Liver (tissue), 9 donors: ENCODE results near the gene RSPH10B. TPM values are rescaled to one million over a fixed set of nuclear protein-coding genes. Genes with fewer than 3 reads are reported as not detected.
"Not testable (repeated sequence)": the region's sequence is repeated elsewhere in the genome, so short reads cannot be mapped to it uniquely, and the experiment has no call there.

Source experiments
- DNase-seq: peaks from one replicate; pipeline ENCODE4 v3.0.0-alpha.2; 2017; ENCODE audit warnings: low spot score
- H3K27ac ChIP-seq, 2 donors: one replicate each; pipeline ENCODE4 v1.7.0; 2013; ENCODE audit warnings: inconsistent platforms in 2 of 2, low read length in 2 of 2, control low read depth in 1 of 2, low read depth in 1 of 2, mild to moderate bottlenecking in 1 of 2
- H3K27me3 ChIP-seq, 4 donors: one replicate each; pipeline versions ENCODE4 v1.6.1 to v1.7.0; 2013; ENCODE audit warnings: low read length in 3 of 4, inconsistent platforms in 1 of 4, mild to moderate bottlenecking in 1 of 4, moderate library complexity in 1 of 4; ENCODE audit not compliant: control insufficient read depth in 4 of 4, insufficient read depth in 4 of 4
- H3K36me3 ChIP-seq, 4 donors: one replicate each; pipeline versions ENCODE4 v1.6.1 to v1.7.0; 2013; ENCODE audit warnings: low read length in 3 of 4, mild to moderate bottlenecking in 3 of 4, low read depth in 1 of 4, moderate library complexity in 1 of 4; ENCODE audit not compliant: control insufficient read depth in 4 of 4, insufficient read depth in 3 of 4
- H3K4me1 ChIP-seq, 4 donors: one replicate each; pipeline versions ENCODE4 v1.6.1 to v1.7.0; 2013; ENCODE audit warnings: low read length in 3 of 4, mild to moderate bottlenecking in 3 of 4, moderate library complexity in 1 of 4; ENCODE audit not compliant: control insufficient read depth in 4 of 4, insufficient read depth in 4 of 4
- H3K4me3 ChIP-seq, 3 donors: one replicate each; pipeline versions ENCODE4 v1.6.1 to v1.7.0; 2013; ENCODE audit warnings: low read length in 3 of 3, control low read depth in 1 of 3, low read depth in 1 of 3, mild to moderate bottlenecking in 1 of 3
- H3K9ac ChIP-seq, 2 donors: one replicate each; pipeline ENCODE4 v1.7.0; 2013; ENCODE audit warnings: low read length in 2 of 2, mild to moderate bottlenecking in 2 of 2, moderate library complexity in 2 of 2, control low read depth in 1 of 2, low read depth in 1 of 2
- H3K9me3 ChIP-seq, 4 donors: one replicate each; pipeline versions ENCODE4 v1.6.1 to v1.7.0; 2013; ENCODE audit warnings: low read length in 3 of 4; ENCODE audit not compliant: control insufficient read depth in 4 of 4
- WGBS: extraction: QIAGEN DNeasy Blood & Tissue Kit; methylation state at CpG from one replicate; pipeline ENCODE4 v1.1.7; 2013; 5-methylcytosine and 5-hydroxymethylcytosine counted together
- polyA plus RNA-seq, 2 donors: library from polyadenylated mRNA; stranded (reverse) in 1 of 2; unstranded in 1 of 2; fragments of 200-250 nt in 1 of 2; fragments of >200 nt in 1 of 2; fragmentation: Nextera tagmentation in 1 of 2; extraction: Ambion mirVana in 1 of 2; gene quantifications; one replicate each; pipeline versions ENCODE4 v1.2.1 to v1.2.3, GENCODE V29; 2013 to 2015
- total RNA-seq, 2 donors: library from RNA; depleted of rRNA; stranded (reverse); fragments of >200 nt; gene quantifications; one replicate each; pipeline ENCODE4 v1.2.3, GENCODE V29; 2014
- donor health status: healthy.
- donor health status: healthy.
- donor health status: healthy.
- donor health status: healthy.
- donor health status: healthy.

The RSPH10B gene
- total and polyA plus RNA-seq, 4 donors: 0.05 to 0.33 (median 0.08) TPM

DNA sequence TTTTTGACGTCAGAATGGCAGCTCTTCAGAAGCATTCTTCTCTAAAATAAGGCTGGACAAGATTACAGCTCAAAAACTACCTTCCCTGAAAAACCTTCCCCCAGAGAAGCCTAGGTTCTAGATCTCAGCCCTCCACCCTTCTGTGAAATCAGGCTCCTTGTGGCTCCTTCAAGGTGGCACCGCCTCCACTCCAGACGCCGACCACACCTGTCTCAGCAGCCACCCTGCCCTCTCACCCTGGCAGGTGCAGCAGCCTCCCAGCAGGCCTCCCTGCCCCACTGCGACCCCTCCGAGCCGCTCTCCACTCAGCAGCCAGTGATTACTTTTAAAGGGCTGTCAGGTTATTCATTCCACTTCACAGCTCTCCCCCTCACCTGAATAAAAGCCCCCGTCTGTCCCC is 3.1 kb upstream of the RSPH10B start:
- no CpG with 5 or more reads among the region's 8 CpGs for WGBS
- H3K9me3 ChIP-seq, H3K4me3 ChIP-seq, H3K9ac ChIP-seq, H3K27me3 ChIP-seq, H3K4me1 ChIP-seq, H3K36me3 ChIP-seq, DNase-seq, H3K27ac ChIP-seq: not testable (repeated sequence)

DNA sequence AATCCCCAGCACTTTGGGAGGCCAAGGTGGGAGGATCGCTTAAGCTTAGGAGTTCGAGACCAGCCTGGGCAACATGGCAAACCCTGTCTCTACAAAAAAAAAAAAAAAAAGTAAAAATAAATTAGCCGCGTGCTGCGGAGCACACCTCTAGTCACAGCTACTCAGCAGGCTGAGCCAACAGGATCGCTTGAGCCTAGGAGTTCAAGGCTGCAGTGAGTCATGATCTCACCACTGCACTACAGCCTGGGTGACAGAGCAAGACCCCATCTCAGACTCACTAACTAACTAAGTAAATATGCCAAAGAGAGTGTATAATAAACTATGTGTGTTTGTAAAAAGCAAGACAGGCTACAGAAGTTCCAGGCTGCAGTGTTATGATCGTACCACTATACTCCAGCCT is 6.7 kb downstream of the RSPH10B start:
- not testable (repeated sequence) for H3K36me3 ChIP-seq, H3K27ac ChIP-seq, H3K9me3 ChIP-seq, H3K4me3 ChIP-seq, DNase-seq, H3K4me1 ChIP-seq, H3K27me3 ChIP-seq, H3K9ac ChIP-seq
- WGBS: 86% methylated on average over 5 of the region's 7 CpGs

DNA sequence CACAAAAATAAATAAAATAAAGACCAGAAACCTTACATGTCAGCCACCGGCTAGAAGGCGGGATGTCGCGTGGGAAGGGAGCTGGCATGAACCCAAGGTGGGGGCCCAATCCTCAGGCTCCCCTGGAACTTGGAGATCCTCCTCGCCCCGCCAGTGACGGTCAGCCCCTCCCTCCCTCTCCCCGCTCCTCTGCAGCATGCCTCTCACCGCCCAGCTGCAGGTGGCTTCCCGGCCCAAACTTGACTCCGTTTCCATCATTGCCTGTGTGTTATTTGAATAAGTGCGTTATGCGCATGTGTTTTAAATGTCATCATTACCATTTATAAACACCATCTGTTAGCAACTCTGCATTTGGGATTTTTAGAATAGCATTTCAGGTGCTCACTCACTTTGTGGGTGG is 7.3 kb downstream of the RSPH10B start:
- not testable (repeated sequence) for H3K9me3 ChIP-seq, H3K36me3 ChIP-seq, H3K4me1 ChIP-seq, H3K9ac ChIP-seq, H3K4me3 ChIP-seq, DNase-seq, H3K27ac ChIP-seq, H3K27me3 ChIP-seq
- 73% methylated on average over 5 of the region's 13 CpGs for WGBS

DNA sequence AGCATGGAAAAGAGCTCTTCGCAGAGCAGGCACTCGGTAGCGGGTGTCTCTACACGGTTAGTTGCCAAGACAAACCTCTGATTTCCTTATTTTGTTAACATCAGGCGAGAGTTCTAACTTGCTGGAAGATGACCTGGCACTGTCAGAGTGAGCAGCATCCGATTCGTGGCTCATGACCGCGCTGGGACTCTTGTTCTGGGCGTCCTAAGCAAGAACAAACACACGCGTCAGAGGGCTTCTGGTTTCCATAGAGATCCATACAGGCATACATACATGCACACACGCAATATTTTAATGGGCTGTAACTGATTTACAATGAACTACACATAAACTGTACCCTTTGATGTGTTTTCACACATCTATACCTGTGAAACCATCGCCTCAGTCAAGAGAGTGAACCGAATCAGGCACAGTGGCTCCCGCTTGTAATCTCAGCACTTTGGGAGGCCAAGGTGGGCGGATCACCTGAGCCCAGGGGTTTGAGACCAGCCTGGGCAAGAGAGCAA is 35.5 kb downstream of the RSPH10B start:
- not testable (repeated sequence) for H3K27me3 ChIP-seq, H3K4me1 ChIP-seq, H3K9me3 ChIP-seq, H3K4me3 ChIP-seq, H3K9ac ChIP-seq, H3K27ac ChIP-seq, DNase-seq, H3K36me3 ChIP-seq
- WGBS: no CpG with 5 or more reads among the region's 17 CpGs

DNA sequence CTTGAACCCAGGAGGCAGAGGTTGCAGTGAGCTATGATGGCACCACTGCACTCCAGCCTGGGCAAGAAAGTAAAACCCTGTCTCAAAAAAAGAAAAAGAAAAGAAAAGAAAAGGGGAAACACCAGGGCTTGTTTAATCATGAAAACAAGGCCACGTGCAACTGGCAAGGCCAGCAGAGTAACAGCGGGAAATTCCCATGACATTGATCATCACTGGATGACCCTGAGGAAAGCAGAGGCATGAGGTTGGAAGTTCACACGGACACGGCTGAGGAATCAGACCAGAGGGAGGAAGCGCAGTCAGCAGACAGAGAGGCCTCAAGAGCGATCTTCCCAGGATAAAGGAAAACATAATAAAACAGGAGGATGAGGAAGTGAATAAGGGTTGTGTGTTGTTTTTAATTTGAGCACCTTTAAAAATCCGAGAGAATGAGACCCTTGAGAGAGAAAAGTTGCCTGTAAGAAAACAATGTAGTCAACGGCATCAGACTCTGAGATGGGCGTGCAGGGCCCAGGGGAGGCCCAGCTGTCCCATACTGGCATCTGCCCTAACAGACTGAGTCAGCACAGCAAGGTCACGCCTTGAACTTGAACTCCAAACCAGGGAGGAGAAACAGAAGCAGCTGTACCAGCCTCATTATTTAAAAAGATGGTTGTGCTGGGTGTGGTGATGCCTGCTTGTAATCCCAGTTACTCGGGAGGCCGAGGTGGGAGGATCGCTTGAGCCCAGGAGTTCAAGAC is 38.4 kb downstream of the RSPH10B start:
- not testable (repeated sequence) for H3K27ac ChIP-seq
- whole genome bisulfite sequencing: 46% methylated on average over 7 of the region's 13 CpGs

DNA sequence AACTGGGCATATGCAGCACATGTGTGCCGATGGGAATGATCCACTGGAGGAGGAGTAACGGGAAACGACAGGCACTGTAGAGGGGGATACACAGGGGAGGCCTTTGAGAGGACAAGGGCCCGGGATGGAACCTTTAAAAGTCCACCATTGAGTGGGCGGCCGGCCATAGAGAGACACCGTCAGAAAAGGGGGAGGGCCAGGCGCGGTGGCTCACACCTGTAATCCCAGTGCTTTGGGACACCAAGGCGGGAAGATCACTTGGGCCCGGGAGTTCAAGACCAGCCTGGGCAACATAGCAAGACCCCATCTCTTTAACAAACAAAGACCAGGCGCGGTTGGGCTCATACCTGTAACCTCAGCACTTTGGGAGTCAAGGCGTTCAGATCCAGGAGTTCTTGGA is 39.2 kb downstream of the RSPH10B start:
- DNase-seq, H3K27me3 ChIP-seq, H3K9me3 ChIP-seq, H3K4me1 ChIP-seq, H3K4me3 ChIP-seq, H3K36me3 ChIP-seq, H3K9ac ChIP-seq: not testable (repeated sequence)
- peak overlapping the region in 1 of 2 donors; percentile 12 for H3K27ac ChIP-seq
- WGBS: 97% methylated on average over 14 of the region's 14 CpGs

More for the DNA sequence above, 38.4 kb downstream of the RSPH10B start:
- H3K4me1 ChIP-seq, H3K9ac ChIP-seq, H3K9me3 ChIP-seq, DNase-seq, H3K36me3 ChIP-seq, H3K4me3 ChIP-seq, H3K27me3 ChIP-seq: not testable (repeated sequence)

DNA sequence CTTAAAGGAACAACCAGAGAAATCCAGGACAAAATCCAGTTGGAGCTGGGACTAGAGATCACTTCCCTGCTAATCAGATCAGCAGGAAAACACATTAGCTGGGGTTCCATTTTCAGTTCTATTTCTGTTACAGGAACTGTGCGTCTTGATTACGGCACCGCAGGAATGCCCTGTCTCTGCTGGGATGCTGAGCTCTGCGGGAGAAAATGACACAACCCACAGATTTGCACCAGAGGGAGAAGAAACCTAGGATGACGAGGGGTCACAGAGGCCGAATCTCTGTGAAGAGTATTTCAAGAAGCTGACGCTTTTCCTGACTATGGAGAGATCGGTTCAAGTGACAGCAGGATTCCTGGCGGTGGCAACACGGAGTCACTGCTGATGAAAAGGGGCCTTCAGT is 40.2 kb downstream of the RSPH10B start:
- H3K4me1 ChIP-seq, H3K9me3 ChIP-seq, H3K36me3 ChIP-seq, H3K9ac ChIP-seq, H3K27me3 ChIP-seq, H3K27ac ChIP-seq, DNase-seq, H3K4me3 ChIP-seq: not testable (repeated sequence)
- 94% methylated on average over 2 of the region's 10 CpGs for WGBS

DNA sequence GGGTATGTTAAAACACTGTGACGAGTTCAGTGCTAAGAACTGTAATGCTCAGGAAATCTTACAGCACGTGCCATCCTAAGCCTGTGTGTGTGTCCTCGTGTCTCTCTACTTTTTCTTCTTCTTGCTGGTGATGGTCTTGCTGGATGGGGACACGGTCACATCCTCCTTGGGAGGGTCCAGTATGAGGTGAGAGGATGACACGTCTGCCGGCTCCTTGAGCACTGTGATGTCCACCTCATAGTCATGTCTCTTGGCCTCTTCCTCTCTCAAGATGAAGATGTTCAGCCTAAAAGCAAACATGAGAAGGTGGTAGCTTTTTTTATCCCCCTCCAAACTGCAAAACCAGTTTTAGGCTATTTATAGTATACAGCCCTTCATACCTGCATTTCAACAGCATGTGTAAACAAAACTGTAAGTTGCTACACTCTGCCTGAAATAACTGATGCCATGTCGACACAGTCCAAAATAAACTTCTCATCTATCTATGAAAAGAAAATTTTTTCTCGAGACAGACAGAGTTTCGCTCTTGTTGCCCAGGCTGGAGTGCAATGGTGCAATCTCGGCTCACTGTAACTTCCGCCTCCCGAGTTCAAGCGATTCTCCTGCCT is 44.1 kb downstream of the RSPH10B start:
- H3K4me3 ChIP-seq, H3K27me3 ChIP-seq, H3K9me3 ChIP-seq, H3K9ac ChIP-seq, H3K36me3 ChIP-seq, H3K27ac ChIP-seq, DNase-seq, H3K4me1 ChIP-seq: not testable (repeated sequence)
- WGBS: 92% methylated on average over 2 of the region's 13 CpGs
